ENCODE measurements around the gene LRRC53.

The LRRC53 gene

GRCh38 chr1:74467786-74468377 is 44.5 kb downstream of the LRRC53 start:
- DNase-seq (ENCODE audit: low read depth): no peak
- no peak for TF ChIP-seq CTCF (IDR thresholded peaks at IDR 0.05; ENCODE audit: low read depth, low read length, missing control alignments)

GRCh38 chr1:74465193-74465681 is 47.2 kb downstream of the LRRC53 start:
- H3K4me3 ChIP-seq (ENCODE audit: low read depth, low read length): no peak overlapping the region
- in situ Hi-C loops (cut with HindIII; ENCODE audit: low sequenced_read_pairs): no loop called here
- TF ChIP-seq CTCF (IDR thresholded peaks at IDR 0.05; ENCODE audit: low read depth, low read length, missing control alignments): no peak
- DNase-seq (ENCODE audit: low read depth): no peak

More at GRCh38 chr1:74467786-74468377, 44.5 kb downstream of the LRRC53 start:
- H3K4me3 ChIP-seq (ENCODE audit: low read depth, low read length): no peak overlapping the region
- in situ Hi-C loops (cut with HindIII; ENCODE audit: low sequenced_read_pairs): no loop called here

GRCh38 chr1:74464037-74464436 is 48.4 kb downstream of the LRRC53 start:
- no peak for DNase-seq (ENCODE audit: low read depth)
- in situ Hi-C loops (cut with HindIII; ENCODE audit: low sequenced_read_pairs): no loop called here
- no peak for TF ChIP-seq CTCF (IDR thresholded peaks at IDR 0.05; ENCODE audit: low read depth, low read length, missing control alignments)

GRCh38 chr1:74463333-74463988 is 49.0 kb downstream of the LRRC53 start:
- TF ChIP-seq CTCF (IDR thresholded peaks at IDR 0.05; ENCODE audit: low read depth, low read length, missing control alignments): no peak
- DNase-seq (ENCODE audit: low read depth): no peak
- no peak overlapping the region for H3K4me3 ChIP-seq (ENCODE audit: low read depth, low read length)
- in situ Hi-C loops (cut with HindIII; ENCODE audit: low sequenced_read_pairs): no loop called here

More at GRCh38 chr1:74464037-74464436, 48.4 kb downstream of the LRRC53 start:
- H3K4me3 ChIP-seq (ENCODE audit: low read depth, low read length): no peak overlapping the region

- TF ChIP-seq CTCF (IDR thresholded peaks at IDR 0.05; ENCODE audit: low read depth, low read length, missing control alignments): no peak
- no peak overlapping the region for H3K4me3 ChIP-seq (ENCODE audit: low read depth, low read length)
- in situ Hi-C loops (cut with HindIII; ENCODE audit: low sequenced_read_pairs): no loop called here
- DNase-seq (ENCODE audit: low read depth): no peak
These were observed 55.2 kb downstream of the LRRC53 start for GRCh38 chr1:74457253-74457652.

GRCh38 chr1:74455390-74455789 is 57.0 kb downstream of the LRRC53 start:
- DNase-seq (ENCODE audit: low read depth): no peak
- in situ Hi-C loops (cut with HindIII; ENCODE audit: low sequenced_read_pairs): no loop called here
- no peak for TF ChIP-seq CTCF (IDR thresholded peaks at IDR 0.05; ENCODE audit: low read depth, low read length, missing control alignments)
- H3K4me3 ChIP-seq (ENCODE audit: low read depth, low read length): no peak overlapping the region
